Neural cell (in vitro differentiated cells): Measurements from ENCODE around the gene IL18BP. TPM values are rescaled to one million over a fixed set of nuclear protein-coding genes. Genes with fewer than 3 reads are reported as not detected.

Experiments
- H2AFZ ChIP-seq: fragments of 200-600, 300-800 bp; sonication (generic), shearing (Covaris generic); 2 replicates; pipeline ENCODE4 v1.6.0; 2014; ENCODE audit warnings: low read depth, mild to moderate bottlenecking, antibody characterized with exemption, low read length, moderate library complexity
- H3F3A ChIP-seq: fragments of 200-600 bp; shearing (Covaris generic); 2 replicates; pipeline ENCODE4 v1.6.1; 2016; ENCODE audit warnings: mild to moderate bottlenecking, moderate library complexity, mixed read lengths, antibody characterized with exemption, low read length; ENCODE audit not compliant: insufficient read depth, poor library complexity, severe bottlenecking
- H3K27ac ChIP-seq: fragments of 200-600, 300-800 bp; sonication (generic), shearing (Covaris generic); 2 replicates; pipeline ENCODE4 v1.5.1; 2014; ENCODE audit warnings: mild to moderate bottlenecking, low read length, moderate library complexity
- H3K27me3 ChIP-seq: fragments of 300-800, 200-600 bp; sonication (generic), shearing (Covaris generic); 2 replicates; pipeline ENCODE4 v1.6.0; 2014; ENCODE audit warnings: mild to moderate bottlenecking, low read depth, low read length, moderate library complexity; ENCODE audit not compliant: insufficient read depth
- H3K36me3 ChIP-seq: fragments of 300-800, 200-600 bp; sonication (generic), shearing (Covaris generic); 2 replicates; pipeline ENCODE4 v1.5.1; 2014; ENCODE audit warnings: mild to moderate bottlenecking, antibody characterized with exemption, low read length, moderate library complexity; ENCODE audit not compliant: insufficient read depth
- H3K4me2 ChIP-seq: fragments of 300-800, 200-600 bp; sonication (generic), shearing (Covaris generic); 2 replicates; pipeline ENCODE4 v1.6.0; 2014; ENCODE audit warnings: mild to moderate bottlenecking, low read length
- H3K4me3 ChIP-seq: fragments of 300-800, 200-600 bp; sonication (generic), shearing (Covaris generic); 2 replicates; pipeline ENCODE4 v1.5.1; 2014; ENCODE audit warnings: mild to moderate bottlenecking, low read length, moderate library complexity
- H3K79me2 ChIP-seq: fragments of 200-600 bp; shearing (Covaris generic); replicated peaks from 2 replicates; pipeline ENCODE4 v1.6.0; 2014; ENCODE audit warnings: mild to moderate bottlenecking, low read length, moderate library complexity; ENCODE audit not compliant: insufficient read depth
- H3K9ac ChIP-seq: fragments of 300-800, 200-600 bp; sonication (generic), shearing (Covaris generic); 2 replicates; pipeline ENCODE4 v1.6.1; 2016; ENCODE audit warnings: mild to moderate bottlenecking, low read length, mixed read lengths
- H3K9me2 ChIP-seq: fragments of 200-600 bp; shearing (Covaris generic); 2 replicates; pipeline ENCODE4 v1.6.1; 2016; ENCODE audit warnings: mild to moderate bottlenecking, low read length, mixed read lengths; ENCODE audit not compliant: insufficient read depth
- H3K9me3 ChIP-seq: fragments of 200-600, 300-800 bp; sonication (generic), shearing (Covaris generic); 2 replicates; pipeline ENCODE4 v1.6.1; 2016; ENCODE audit warnings: mild to moderate bottlenecking, mixed run types, low read length, moderate library complexity, mixed read lengths
- H4K20me1 ChIP-seq: fragments of 200-600 bp; shearing (Covaris generic); 2 replicates; pipeline ENCODE4 v1.6.1; 2016; ENCODE audit warnings: mild to moderate bottlenecking, mixed run types; ENCODE audit not compliant: insufficient read depth
- CTCF ChIP-seq: fragments of 450-650 bp; IDR thresholded peaks from 2 replicates; pipeline ENCODE4 v1.5.1; 2014; ENCODE audit warnings: antibody characterized with exemption, mild to moderate bottlenecking, moderate library complexity; ENCODE audit not compliant: poor library complexity, severe bottlenecking
- EP300 ChIP-seq: fragments of 450-650 bp; conservative IDR thresholded peaks from 2 replicates; pipeline ENCODE4 v1.6.1; 2014; ENCODE audit warnings: antibody characterized with exemption, mild to moderate bottlenecking, moderate library complexity; ENCODE audit not compliant: poor library complexity, severe bottlenecking
- EZH2 ChIP-seq: fragments of 200-600, 300-800 bp; shearing (Covaris generic), sonication (generic); IDR thresholded peaks from 2 replicates; pipeline ENCODE4 v1.6.1; 2014; ENCODE audit warnings: antibody characterized with exemption, low read length, borderline replicate concordance, mild to moderate bottlenecking; ENCODE audit not compliant: insufficient read depth, poor library complexity, severe bottlenecking
- MXI1 ChIP-seq: fragments of 450-650 bp; conservative IDR thresholded peaks from 2 replicates; pipeline ENCODE4 v1.6.1; 2014; ENCODE audit warnings: antibody characterized with exemption, mild to moderate bottlenecking; ENCODE audit not compliant: poor library complexity, severe bottlenecking
- POLR2AphosphoS5 ChIP-seq: IDR thresholded peaks from 2 replicates; pipeline ENCODE4 v1.6.1; 2012
- RAD21 ChIP-seq: fragments of 450-650 bp; conservative IDR thresholded peaks from 2 replicates; pipeline ENCODE4 v1.6.1; 2014; ENCODE audit warnings: antibody characterized with exemption, mild to moderate bottlenecking, moderate library complexity
- REST ChIP-seq: IDR thresholded peaks from 2 replicates; pipeline ENCODE4 v1.6.1; 2012; ENCODE audit warnings: borderline replicate concordance
- SMC3 ChIP-seq: fragments of 450-650 bp; conservative IDR thresholded peaks from 2 replicates; pipeline ENCODE4 v1.6.1; 2014; ENCODE audit warnings: antibody characterized with exemption, mild to moderate bottlenecking, moderate library complexity; ENCODE audit not compliant: poor library complexity
- TAF1 ChIP-seq: IDR thresholded peaks from 2 replicates; pipeline ENCODE4 v1.6.1; 2012; ENCODE audit warnings: low read depth
- polyA plus RNA-seq: library from polyadenylated mRNA; depleted of rRNA; stranded (reverse); fragments of >200 nt; gene quantifications from 2 replicates; pipeline ENCODE4 v1.2.3, GENCODE V29; 2014

Gene IL18BP
- polyA plus RNA-seq, 1 donor from 2014 or later: 3.1 TPM

GRCh38 chr11:71996946-71997345, 1.8 kb upstream of the IL18BP start:
- Histone ChIP-seq H2AFZ (no peak overlapping the region), H3F3A (no peaks in the 10 kb centered on the region), H3K9me3 (no peaks in the 10 kb centered on the region), H3K27me3 (no peaks in the 10 kb centered on the region), H3K9ac (no peak overlapping the region), H3K27ac (no peak overlapping the region), H3K79me2 (no peaks in the 10 kb centered on the region), H3K9me2 (no peaks in the 10 kb centered on the region), H3K36me3 (no peaks in the 10 kb centered on the region), H3K4me3 (no peak overlapping the region), H4K20me1 (no peaks in the 10 kb centered on the region), H3K4me2 (no peak overlapping the region)
- TF ChIP-seq POLR2AphosphoS5 (peak; percentile 59), TAF1 (no peak), EP300 (peak; percentile 72), CTCF (no peak)

- Histone ChIP-seq H3K27me3 (no peaks in the 10 kb centered on the region), H3F3A (no peaks in the 10 kb centered on the region), H3K4me3 (no peak overlapping the region), H3K9me3 (no peaks in the 10 kb centered on the region), H3K36me3 (no peaks in the 10 kb centered on the region), H4K20me1 (no peaks in the 10 kb centered on the region), H3K9me2 (no peaks in the 10 kb centered on the region), H3K4me2 (no peak overlapping the region), H3K79me2 (no peaks in the 10 kb centered on the region), H2AFZ (no peak overlapping the region), H3K9ac (no peak overlapping the region), H3K27ac (no peak overlapping the region)
- TF ChIP-seq EP300 (no peak), RAD21 (no peak), REST (no peak), MXI1 (no peak), POLR2AphosphoS5 (no peak), EZH2 (no peak), TAF1 (no peak), SMC3 (no peak), CTCF (no peak)
Observed at GRCh38 chr11:71997594-71997993, 1.1 kb upstream of the IL18BP start.
